ENCODE measurements around the gene RCAN1. TPM values are rescaled to one million over a fixed set of nuclear protein-coding genes. Genes with fewer than 3 reads are reported as not detected.
A peak's percentile ranks its signal among the peaks of the same experiment; 100 is the strongest.

Gene RCAN1
- total RNA-seq, 1 donor from 2014 or later = 197 TPM

GRCh38 chr21:34504595-34504994 is 110.3 kb downstream of the RCAN1 start:
- Histone ChIP-seq H3K4me3 (ENCODE audit: insufficient read depth, low read depth, low read length) (no peak overlapping the region), H3K9me3 (ENCODE audit: insufficient read depth, low read depth, low read length) (no peaks in the 10 kb centered on the region), H3K4me2 (ENCODE audit: low read length) (no peak overlapping the region), H3K9ac (ENCODE audit: low read length) (no peak overlapping the region), H3K79me2 (ENCODE audit: insufficient read depth, low read length) (no peaks in the 10 kb centered on the region), H4K20me1 (ENCODE audit: insufficient read depth, low read length) (no peaks in the 10 kb centered on the region), H2AFZ (ENCODE audit: low read depth, low read length) (no peak overlapping the region), H3K27ac (ENCODE audit: low read depth, low read length) (no peak overlapping the region), H3K27me3 (ENCODE audit: insufficient read depth, low read length) (no peaks in the 10 kb centered on the region), H3K36me3 (ENCODE audit: insufficient read depth, low read length) (no peaks in the 10 kb centered on the region), H3K4me1 (ENCODE audit: insufficient read depth, low read length) (no peaks in the 10 kb centered on the region)
- peak; percentile 44 for DNase-seq (ENCODE audit: low read depth)
- TF ChIP-seq EZH2 (IDR thresholded peaks at IDR 0.05; ENCODE audit: insufficient read depth, low read length) = no peak
- TF ChIP-seq, protein P1, sequence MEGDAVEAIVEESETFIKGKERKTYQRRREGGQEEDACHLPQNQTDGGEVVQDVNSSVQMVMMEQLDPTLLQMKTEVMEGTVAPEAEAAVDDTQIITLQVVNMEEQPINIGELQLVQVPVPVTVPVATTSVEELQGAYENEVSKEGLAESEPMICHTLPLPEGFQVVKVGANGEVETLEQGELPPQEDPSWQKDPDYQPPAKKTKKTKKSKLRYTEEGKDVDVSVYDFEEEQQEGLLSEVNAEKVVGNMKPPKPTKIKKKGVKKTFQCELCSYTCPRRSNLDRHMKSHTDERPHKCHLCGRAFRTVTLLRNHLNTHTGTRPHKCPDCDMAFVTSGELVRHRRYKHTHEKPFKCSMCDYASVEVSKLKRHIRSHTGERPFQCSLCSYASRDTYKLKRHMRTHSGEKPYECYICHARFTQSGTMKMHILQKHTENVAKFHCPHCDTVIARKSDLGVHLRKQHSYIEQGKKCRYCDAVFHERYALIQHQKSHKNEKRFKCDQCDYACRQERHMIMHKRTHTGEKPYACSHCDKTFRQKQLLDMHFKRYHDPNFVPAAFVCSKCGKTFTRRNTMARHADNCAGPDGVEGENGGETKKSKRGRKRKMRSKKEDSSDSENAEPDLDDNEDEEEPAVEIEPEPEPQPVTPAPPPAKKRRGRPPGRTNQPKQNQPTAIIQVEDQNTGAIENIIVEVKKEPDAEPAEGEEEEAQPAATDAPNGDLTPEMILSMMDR (IDR thresholded peaks at IDR 0.05; ENCODE audit: insufficient read depth, low read depth, low read length) = no peak
- H3K9me3 Mint-ChIP-seq (ENCODE audit: unreplicated experiment) = peaks cover 6% of the 10 kb centered on the region
- H3K4me1 Mint-ChIP-seq (ENCODE audit: low read depth, unreplicated experiment) = peaks cover 10% of the 10 kb centered on the region
- H3K27ac Mint-ChIP-seq (ENCODE audit: unreplicated experiment) = no peak overlapping the region
- peaks cover under 1% of the 10 kb centered on the region for H3K36me3 Mint-ChIP-seq (ENCODE audit: low read depth, unreplicated experiment)
- H3K4me3 Mint-ChIP-seq (ENCODE audit: unreplicated experiment) = no peak overlapping the region
- peaks cover 6% of the 10 kb centered on the region for H3K27me3 Mint-ChIP-seq (ENCODE audit: low read depth, unreplicated experiment)
- FAIRE-seq = no peak

DNA sequence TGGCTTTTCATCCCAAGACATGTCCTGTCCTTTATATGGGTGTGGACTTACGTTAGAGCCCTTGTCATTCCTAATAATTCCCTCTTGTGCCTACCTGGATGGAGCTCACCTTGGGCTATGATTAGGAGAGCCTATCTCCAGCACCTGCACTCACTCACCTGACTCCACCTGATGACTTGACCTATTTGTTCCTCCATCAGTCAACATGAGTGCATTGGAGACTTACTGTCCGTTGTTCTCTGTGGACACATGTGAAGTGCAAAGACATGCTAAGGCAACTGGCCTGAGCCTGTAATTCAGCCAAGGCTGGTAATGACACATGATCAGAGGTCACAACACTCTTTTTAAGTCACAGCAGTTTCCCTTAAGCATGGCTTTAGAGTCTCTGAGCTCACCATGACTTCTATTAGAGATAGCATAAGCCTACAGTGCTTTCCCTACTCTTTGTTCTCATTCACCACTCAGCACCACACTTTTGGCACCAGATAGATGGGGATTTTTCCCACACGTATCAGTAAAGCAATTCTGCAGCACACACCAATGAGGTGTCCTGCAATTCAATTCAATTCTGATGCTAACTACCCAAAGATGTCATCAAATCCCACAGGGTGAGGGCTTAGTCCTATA is 112.3 kb downstream of the RCAN1 start:
- Histone ChIP-seq H3K79me2 (ENCODE audit: insufficient read depth, low read length) (no peaks in the 10 kb centered on the region), H3K27ac (ENCODE audit: low read depth, low read length) (no peak overlapping the region), H4K20me1 (ENCODE audit: insufficient read depth, low read length) (no peaks in the 10 kb centered on the region), H3K27me3 (ENCODE audit: insufficient read depth, low read length) (no peaks in the 10 kb centered on the region), H3K4me3 (ENCODE audit: insufficient read depth, low read depth, low read length) (no peak overlapping the region), H3K4me1 (ENCODE audit: insufficient read depth, low read length) (no peaks in the 10 kb centered on the region), H3K4me2 (ENCODE audit: low read length) (no peak overlapping the region), H2AFZ (ENCODE audit: low read depth, low read length) (no peak overlapping the region), H3K9ac (ENCODE audit: low read length) (no peak overlapping the region), H3K36me3 (ENCODE audit: insufficient read depth, low read length) (no peaks in the 10 kb centered on the region), H3K9me3 (ENCODE audit: insufficient read depth, low read depth, low read length) (no peaks in the 10 kb centered on the region)
- DNase-seq (ENCODE audit: low read depth) (no peak), FAIRE-seq (no peak)
- Mint-ChIP-seq H3K27me3 (ENCODE audit: low read depth, unreplicated experiment) (peaks cover 6% of the 10 kb centered on the region), H3K27ac (ENCODE audit: unreplicated experiment) (no peak overlapping the region), H3K9me3 (ENCODE audit: unreplicated experiment) (peaks cover 11% of the 10 kb centered on the region), H3K4me3 (ENCODE audit: unreplicated experiment) (no peak overlapping the region), H3K4me1 (ENCODE audit: low read depth, unreplicated experiment) (peaks cover 19% of the 10 kb centered on the region), H3K36me3 (ENCODE audit: low read depth, unreplicated experiment) (no peaks in the 10 kb centered on the region)
- TF ChIP-seq EZH2 (IDR thresholded peaks at IDR 0.05; ENCODE audit: insufficient read depth, low read length) = no peak
- TF ChIP-seq, protein P1 (IDR thresholded peaks at IDR 0.05; ENCODE audit: insufficient read depth, low read depth, low read length) = no peak

DNA sequence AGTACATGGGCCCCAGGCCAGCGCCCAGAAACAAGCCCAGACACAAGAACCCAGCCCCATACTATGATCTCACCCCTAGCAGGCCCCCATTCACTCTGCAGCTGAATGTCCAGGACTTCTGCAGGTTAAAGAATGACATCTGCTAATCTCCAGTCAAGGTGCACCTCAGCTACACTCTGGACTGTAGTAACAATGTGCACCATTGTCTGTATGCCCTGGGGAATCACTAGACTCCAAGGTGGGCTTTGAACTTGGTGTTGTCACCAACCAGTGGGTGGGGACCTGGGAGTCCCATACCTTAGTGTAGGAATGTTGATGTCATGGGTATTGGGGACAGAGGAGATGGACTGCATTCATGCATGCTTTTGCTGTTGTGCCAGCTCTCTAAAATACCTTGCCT is 113.2 kb downstream of the RCAN1 start:
- H3K27me3 Mint-ChIP-seq (ENCODE audit: low read depth, unreplicated experiment) = peaks cover 6% of the 10 kb centered on the region
- Histone ChIP-seq H3K4me1 (ENCODE audit: insufficient read depth, low read length) (no peaks in the 10 kb centered on the region), H3K36me3 (ENCODE audit: insufficient read depth, low read length) (no peaks in the 10 kb centered on the region), H2AFZ (ENCODE audit: low read depth, low read length) (no peak overlapping the region), H3K27ac (ENCODE audit: low read depth, low read length) (no peak overlapping the region), H3K27me3 (ENCODE audit: insufficient read depth, low read length) (no peaks in the 10 kb centered on the region), H3K4me2 (ENCODE audit: low read length) (no peak overlapping the region), H3K4me3 (ENCODE audit: insufficient read depth, low read depth, low read length) (no peak overlapping the region), H4K20me1 (ENCODE audit: insufficient read depth, low read length) (no peaks in the 10 kb centered on the region), H3K79me2 (ENCODE audit: insufficient read depth, low read length) (no peaks in the 10 kb centered on the region), H3K9me3 (ENCODE audit: insufficient read depth, low read depth, low read length) (no peaks in the 10 kb centered on the region), H3K9ac (ENCODE audit: low read length) (no peak overlapping the region)
- no peak overlapping the region for H3K4me3 Mint-ChIP-seq (ENCODE audit: unreplicated experiment)
- peaks cover 13% of the 10 kb centered on the region for H3K9me3 Mint-ChIP-seq (ENCODE audit: unreplicated experiment)
- TF ChIP-seq, protein P1 (IDR thresholded peaks at IDR 0.05; ENCODE audit: insufficient read depth, low read depth, low read length) = no peak
- TF ChIP-seq EZH2 (IDR thresholded peaks at IDR 0.05; ENCODE audit: insufficient read depth, low read length) = no peak
- H3K27ac Mint-ChIP-seq (ENCODE audit: unreplicated experiment) = no peak overlapping the region
- no peak for DNase-seq (ENCODE audit: low read depth)
- H3K4me1 Mint-ChIP-seq (ENCODE audit: low read depth, unreplicated experiment) = peaks cover 14% of the 10 kb centered on the region
- FAIRE-seq = no peak
- H3K36me3 Mint-ChIP-seq (ENCODE audit: low read depth, unreplicated experiment) = no peaks in the 10 kb centered on the region
